ENCODE data around the gene NFATC1.

NFATC1 gene

DNA sequence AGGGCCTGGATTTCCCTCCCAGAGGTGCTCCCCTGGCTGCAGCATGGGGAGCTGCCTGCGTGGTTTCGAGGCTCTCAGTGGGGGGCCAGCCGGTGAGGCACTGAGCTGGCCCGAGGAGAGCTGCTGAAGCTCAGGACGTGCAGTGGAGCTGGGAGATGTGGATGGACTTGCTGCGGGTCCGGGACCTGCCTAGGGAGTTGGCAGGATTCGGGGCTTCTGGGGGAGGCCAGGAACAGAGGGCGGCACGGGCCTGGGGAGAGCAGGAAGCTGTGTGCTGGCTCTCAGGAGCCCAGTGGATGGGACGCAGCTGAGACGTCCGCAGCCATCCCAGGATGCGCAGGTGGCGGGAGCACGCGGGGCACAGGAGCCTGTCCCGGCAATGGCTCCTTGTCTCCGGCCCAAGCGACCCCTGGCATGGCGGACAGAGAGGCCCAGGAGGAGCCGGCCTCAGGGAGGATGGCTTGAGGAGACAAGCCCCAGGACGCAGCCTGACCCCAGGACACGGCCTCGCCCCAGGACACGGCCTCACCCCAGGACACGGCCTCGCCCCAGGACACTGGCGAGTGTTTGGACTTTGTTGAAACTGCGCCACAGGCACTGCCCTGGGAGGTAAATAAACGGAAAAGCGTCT is 116.1 kb downstream of the NFATC1 start:
- DNase-seq: peak; percentile 1

DNA sequence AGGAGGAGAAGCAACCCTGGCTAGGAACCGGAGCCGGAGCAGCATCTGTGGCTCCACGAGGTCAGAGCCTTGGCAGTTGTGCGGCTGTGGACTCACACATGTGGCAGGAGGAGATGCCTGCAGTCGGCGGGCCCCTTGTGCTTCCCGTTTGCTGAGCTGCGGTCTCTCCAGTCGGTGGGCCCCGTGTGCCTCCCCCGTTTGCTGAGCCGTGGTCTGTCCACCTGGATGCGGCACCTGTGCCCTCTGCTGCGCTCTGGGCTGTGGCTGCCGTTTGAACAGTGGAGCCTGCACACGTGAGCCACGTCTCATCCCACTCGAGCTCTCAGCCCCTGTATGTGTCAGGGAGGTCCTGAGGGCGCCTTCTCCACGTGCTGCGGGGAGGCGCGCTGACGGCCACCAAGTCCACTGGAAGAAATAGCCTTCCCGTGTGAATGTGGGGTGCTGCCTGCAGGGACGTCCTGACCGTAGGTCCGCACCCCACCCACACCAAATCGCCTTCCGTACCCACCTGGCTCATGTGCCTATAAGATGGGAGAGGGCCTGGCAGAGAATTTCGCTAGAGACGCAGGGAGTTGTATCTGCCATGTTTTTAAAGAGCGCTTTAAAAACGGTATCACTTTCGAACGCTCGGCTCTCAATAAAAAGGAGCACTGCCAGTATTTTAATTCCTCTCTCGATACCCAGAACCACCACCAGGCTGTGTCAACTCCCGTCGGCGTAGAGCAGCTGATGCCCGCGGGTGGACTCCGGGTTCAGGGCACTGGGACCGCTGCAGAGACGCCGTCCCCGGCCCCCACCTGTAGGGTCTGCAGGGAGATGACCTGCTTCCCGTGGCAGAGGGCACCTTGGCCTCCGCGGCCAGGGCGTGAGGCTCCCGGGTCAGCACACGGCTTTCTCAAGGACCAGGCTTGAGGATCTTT is 117.0 kb downstream of the NFATC1 start:
- peak; percentile 1 for DNase-seq

DNA sequence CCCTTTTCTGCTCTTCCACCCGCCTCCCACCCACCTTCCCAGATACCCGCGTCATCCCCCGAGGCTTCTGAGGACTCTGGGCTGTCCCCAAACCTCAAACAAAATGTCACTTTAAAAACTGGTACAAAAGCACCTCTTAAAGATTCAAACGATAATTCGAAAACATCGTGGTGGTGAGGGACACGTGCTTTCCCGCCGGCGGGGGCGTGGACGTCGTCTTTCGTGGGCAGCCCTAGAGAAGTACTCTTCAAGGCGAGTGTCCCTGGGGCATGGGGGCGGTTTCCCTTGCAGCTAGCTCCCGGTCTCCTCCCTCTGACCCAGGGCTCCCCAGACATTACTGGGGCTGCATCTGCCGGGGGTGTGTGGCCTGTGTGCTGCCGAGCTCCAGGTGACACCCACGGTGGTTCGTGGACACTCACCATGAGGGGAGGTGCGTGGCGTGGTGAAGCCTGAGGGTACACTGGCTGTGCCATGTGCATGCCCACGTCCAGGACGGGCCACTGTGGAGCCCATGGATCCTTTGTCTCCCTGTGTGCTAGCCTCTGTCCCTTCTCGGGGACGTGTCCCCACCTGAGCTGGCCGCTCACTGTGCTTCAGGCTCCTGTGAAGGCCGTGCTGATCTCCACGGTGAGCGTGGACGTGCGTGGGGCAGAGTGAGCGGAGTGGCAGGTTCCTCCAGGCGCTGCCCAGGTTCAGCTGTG is 117.8 kb downstream of the NFATC1 start:
- no peak for DNase-seq

DNA sequence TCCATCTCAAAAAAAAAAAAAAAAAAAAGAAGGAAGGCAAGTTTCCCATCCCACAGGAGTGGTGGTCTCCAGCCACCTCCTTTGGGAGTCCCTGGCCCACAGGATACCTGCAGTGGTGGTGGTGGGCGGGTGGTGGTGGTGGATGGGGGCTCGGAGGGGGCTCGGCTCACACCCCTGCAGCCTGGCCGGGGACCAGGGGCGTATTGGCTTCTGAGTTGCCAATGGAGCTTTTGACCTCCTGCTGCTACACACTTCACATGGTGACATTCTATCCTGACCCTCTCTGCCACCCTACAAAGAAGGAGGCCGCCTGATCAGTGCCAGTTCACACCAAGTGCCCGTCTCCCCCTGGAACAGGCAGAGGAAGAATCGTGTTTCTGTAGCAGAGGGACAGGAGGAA is 119.6 kb downstream of the NFATC1 start:
- DNase-seq: no peak

DNA sequence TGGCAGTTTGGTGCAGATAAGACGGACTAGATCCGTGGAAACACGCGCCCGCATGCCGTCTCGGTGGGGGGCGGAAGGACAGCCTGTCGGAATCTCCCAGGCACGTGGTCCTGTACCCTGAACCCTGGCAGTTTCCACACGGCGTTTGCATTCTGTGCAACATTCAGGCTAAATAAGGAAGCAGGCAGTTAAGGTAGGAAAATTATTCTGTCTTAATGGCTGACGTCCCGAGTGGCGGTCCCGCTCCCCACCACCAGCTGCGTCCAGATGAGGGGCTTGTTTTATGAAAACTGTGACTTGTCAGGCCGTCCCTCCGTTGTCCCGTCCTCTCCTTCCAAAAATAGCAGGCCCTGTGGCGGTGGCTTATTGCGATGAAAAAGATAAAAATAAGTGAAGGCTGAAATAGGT is 120.2 kb downstream of the NFATC1 start:
- no peak for DNase-seq

DNA sequence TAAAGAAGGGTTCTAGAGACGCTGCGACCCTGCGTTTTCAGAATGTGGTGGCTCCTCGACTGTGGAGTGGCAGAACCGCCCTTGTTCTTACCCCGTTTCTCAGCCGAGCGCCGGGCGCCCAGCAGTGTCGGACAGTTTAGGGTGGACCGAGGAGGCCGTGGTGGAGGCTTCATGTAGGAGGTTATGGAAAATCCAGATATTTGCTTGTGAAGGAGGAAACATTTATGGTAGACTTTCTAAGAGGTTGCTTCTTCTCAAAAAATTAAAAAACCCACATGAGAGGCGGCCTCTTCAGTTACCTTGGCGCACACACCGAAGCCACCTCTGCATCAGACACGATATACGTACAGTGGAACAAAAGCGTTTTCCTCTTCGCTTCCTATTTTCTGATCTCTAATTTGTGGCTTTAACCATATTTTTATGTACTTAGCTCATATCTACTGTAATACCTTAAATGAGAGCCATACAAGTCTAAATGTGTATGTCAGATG is 120.8 kb downstream of the NFATC1 start:
- no peak for DNase-seq

DNA sequence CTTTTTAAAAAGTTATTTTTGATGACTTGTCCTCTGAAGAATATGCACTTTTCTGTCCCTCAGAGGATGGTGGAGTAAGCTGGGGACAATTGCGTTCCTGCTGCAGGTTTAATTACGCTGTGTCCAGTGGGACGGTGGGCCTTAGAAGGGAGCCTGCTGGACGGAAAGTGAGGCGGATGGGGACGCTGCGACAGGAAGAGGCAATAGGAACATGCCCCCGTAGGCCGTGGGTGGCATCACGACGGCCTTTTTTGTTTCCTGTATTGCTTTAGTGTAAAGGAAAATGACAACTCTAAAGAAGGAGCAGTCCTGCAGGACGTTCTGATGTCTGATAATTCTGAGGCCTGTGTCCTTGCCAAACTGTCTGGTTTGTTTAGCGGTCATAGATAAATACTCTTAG is 121.6 kb downstream of the NFATC1 start:
- peak; percentile 52 for DNase-seq

DNA sequence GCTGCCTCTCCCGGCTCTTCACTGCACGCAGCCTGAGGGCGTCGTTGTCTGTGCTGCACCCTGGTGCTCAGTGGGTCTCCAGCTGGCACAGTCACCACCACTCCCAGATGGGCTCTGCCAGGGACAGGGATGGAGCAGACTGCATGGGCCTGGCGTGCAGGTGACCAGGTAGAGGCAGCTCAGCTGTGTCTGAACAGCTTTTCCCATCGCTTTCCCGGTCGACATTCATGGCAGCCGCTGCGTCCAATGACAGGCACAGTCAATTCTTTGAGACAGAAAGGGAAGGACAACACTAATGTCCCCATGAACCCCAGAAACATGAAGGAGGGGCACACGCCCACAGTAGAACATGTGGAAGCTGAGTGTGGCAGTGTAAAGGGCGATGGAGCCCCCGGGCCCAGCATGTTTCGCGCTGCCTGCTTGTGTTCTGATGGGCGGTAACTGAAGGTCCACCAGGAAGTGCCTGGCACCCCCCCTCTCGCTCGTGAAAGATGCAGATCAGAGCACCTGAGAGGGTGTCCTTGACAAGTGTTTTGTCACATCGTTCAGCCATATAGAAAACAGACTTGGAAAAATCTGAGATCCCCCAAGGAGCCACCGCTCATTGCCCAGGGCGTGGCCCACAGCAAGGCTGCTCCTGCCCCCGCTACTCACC is 122.4 kb downstream of the NFATC1 start:
- no peak for DNase-seq

DNA sequence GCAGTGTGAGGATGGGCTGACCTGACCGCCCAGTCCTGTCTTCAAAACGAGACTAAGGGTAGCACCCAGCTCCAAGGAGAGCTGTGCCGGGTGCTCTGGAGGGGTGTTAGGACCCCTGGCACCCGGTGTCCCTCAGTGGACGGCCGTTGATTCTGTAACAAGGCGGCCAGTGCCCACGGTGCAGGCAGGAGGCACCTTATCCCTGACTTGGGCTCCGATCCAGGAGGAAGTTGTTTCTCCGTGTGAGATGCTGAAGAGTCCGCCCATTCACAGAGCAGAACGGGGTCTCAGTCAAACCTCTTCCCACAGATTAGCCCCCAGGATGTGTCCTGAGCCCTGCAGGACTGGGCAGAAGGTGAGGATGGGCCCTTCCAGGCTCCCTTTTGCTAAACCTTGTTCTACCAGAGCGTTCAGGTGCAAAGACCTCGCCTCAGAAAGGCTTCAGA is 123.0 kb downstream of the NFATC1 start:
- no peak for DNase-seq

DNA sequence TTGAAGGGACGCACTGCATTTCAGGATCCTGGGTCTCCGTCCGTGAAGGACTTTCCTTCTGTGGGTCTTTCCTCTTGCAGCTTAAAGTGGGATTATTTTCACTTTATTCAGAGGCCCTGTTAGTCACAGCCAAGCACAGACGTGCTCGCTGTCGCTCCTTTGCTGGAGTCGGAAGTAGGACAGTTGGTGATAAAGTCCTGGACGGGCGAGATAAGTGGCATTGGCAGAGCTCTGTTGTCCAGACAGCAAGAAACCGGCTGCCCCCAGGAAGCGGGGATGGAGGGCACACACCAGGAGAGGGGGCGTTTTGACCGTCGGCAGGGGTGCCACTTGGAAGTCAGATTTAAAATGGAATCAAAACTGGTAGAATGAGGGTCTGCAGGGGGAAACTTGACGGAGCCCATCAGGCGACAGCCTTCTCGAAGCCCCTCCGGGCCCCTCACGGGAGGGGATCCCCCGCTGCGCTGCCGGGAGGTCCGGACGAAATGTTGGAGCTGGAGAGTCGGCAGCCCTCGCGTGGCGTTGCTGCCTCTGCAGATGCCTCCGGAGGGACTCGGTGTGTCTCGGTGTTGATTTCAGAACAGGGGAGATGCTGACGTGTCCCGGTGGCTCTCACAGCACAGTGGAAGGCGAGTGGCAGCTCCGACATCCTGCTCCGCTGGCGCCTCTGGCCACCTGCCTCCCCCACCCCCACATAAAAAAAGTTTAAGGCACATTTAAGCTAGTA is 124.2 kb downstream of the NFATC1 start:
- DNase-seq: peak; percentile 53

DNA sequence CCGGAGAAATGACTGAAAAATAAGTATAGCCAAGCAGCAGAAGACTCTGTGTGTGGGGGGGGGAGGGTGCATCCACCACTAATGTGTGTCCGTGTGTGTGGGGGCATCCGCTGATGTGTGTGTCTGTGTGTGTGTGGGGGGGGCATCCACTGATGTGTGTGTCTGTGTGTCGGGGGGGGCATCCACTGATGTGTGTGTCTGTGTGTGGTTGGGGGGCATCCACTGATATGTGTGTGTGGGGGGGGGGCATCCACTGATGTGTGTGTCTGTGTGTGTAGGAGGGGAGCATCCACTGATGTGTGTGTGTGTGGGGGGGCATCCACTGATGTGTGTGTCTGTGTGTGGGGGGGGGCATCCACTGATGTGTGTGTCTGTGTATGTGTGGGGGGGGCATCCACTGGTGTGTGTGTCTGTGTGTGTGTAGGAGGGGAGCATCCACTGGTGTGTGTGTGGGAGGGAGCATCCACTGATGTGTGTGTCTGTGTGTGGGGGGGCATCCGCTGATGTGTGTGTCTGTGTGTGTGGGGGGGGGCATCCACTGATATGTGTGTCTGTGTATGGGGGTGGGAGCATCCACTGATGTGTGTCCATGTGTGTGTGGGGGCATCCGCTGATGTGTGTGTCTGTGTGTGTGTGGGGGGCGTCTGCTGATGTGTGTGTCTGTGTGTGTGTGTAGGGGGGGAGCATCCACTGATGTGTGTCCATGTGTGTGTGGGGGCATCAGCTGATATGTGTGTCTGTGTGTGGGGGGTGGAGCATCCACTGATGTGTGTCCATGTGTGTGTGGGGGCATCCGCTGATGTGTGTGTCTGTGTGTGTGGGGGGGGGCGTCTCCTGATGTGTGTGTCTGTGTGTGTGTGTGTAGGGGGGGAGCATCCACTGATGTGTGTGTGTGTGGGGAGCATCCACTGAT is 125.0 kb downstream of the NFATC1 start:
- no peak for DNase-seq

DNA sequence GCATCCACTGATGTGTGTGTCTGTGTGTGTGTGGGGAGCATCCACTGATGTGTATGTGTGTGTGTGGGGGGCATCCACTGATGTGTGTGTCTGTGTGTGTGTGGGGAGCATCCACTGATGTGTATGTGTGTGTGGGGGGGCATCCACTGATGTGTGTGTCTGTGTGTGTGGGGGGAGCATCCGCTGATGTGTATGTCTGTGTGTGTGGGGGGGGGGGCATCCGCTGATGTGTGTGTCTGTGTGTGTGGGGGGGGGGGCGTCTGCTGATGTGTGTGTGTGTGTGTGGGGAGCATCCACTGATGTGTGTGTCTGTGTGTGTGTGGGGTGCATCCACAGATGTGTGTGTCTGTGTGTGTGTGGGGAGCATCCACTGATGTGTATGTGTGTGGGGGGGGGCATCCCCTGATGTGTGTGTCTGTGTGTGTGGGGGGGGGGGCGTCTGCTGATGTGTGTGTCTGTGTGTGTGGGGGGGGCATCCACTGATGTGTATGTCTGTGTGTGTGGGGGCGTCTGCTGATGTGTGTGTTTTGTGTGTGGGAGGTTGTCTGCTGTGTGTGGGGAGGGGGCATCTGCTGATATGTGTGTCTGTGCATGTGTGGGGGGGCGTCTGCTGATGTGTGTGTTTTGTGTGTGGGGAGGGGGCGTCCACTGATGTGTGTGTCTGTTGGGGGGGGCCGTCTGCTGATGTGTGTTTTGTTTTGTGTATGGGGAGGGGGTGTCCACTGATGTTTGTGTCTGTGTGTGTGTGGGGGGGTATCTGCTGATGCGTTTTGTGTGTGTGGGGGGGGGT is 125.9 kb downstream of the NFATC1 start:
- DNase-seq: no peak

DNA sequence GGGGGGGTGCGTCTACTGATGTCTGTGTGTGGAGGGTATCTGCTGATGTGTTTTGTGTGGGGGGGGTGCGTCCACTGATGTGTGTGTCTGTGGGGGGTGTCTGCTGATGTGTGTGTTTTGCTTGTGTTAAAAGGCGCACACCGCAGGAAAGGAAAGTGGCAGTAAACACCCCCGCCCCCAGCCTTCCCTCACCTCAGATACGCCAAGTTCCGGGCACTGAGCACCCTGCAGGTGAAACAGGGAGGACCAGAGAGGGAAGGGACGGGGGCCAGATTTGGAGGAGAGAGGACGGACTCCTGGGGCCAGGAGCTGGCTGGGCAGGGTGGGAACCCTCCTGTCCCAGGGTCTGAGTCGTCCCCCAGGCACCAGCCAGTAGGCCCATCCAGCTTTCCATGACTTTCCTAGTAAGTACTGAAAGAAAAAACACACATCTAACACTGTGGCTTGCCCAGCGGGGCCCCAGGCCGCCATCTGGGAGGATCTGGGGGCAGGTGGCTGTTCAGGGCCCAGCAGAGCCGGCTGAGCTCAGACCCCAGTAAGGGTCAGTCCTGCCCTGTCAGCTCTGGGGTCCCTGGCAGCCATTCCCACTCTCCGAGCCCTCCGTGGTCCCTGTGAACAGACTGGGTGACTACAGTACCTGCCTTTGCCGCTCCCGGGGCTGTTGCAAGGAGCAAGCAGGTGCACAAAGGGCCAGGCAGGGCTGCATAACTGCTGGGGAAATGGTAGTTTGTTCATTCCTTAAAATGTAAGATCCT is 126.9 kb downstream of the NFATC1 start:
- DNase-seq: peak; percentile 54

DNA sequence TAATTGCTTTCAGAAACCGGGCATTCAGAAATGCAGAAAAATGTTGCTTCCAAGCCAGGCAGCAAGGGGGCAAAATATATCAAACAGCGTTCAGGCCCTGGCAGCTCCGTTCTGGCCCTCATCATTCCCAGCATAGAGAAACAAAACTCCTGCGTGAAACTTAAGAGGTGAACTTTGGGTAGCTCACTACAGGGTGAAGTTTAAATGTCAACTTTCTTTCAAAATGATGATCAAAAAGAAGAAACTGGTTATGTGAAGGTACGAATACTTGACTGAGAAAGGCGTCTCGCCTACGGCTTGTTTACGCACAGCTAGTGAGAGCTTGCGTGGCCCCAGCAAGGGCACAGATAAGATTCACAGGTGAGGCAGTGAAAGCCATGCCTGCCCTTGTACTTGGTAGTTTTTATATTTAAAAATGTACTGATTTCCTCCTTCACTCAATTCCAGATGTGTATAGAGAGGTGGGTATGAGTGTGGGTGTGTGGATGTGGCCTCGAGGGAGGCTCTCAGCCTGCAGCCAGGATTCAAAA is 127.5 kb downstream of the NFATC1 start:
- DNase-seq: peak; percentile 66

DNA sequence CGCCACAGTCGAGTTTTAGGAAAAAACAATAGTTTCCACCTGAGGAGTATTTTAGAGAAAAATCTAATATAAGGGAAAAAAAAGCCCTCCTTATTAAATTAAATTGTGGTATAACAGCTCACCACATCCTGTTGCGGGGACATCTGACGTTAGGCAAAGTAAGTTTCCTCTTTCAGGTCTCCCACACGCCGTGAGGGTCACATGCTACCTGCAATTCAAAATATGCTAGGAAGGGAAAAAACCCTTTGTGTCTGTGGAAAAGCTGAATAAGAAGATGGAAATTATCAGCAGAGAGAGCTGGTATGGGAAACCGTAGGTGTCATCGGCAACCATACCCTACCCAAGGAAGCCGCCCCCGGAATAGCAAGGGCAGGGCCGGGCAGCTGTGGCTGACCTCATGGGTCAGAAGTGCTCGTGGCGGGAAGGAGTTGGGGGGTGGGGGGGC is 128.0 kb downstream of the NFATC1 start:
- peak; percentile 66 for DNase-seq

DNA sequence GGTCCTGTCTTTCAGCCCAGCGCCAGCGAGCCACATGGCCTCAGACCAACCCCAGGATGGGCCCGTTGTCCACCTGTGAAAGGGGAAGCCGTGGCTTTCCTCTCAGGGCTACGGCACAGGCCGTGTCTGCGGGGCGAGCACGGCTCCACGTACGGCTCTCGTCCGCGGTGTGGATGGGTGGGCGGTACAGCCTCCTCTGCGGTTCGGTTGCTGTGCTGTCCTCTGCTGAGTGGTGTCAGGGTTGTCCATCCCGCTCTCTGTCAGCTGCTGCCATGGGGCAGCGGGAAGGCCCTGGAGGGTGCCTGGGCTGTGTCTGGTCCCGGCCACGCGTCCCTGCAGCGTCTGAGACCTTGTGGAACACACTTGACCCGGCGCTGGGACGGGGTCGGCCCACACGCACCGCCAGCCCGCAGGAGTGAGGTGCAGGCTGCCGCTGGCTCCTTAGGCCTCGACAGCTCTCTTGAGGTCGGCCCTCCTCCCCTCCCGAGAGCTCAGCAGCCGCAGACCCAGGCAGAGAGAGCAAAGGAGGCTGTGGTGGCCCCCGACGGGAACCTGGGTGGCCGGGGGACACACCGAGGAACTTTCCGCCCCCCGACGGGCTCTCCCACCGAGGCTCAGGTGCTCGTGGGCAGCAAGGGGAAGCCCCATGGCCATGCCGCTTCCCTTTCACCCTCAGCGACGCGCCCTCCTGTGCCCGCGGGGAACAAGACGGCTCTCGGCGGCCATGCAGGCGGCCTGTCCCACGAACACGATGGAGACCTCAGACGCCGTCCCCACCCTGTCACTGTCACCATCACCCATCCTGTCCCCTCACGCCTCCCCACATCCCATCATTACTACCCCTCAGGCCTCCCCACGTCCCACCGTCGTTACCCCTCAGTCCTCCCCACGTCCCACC is 128.7 kb downstream of the NFATC1 start:
- peak; percentile 60 for DNase-seq

DNA sequence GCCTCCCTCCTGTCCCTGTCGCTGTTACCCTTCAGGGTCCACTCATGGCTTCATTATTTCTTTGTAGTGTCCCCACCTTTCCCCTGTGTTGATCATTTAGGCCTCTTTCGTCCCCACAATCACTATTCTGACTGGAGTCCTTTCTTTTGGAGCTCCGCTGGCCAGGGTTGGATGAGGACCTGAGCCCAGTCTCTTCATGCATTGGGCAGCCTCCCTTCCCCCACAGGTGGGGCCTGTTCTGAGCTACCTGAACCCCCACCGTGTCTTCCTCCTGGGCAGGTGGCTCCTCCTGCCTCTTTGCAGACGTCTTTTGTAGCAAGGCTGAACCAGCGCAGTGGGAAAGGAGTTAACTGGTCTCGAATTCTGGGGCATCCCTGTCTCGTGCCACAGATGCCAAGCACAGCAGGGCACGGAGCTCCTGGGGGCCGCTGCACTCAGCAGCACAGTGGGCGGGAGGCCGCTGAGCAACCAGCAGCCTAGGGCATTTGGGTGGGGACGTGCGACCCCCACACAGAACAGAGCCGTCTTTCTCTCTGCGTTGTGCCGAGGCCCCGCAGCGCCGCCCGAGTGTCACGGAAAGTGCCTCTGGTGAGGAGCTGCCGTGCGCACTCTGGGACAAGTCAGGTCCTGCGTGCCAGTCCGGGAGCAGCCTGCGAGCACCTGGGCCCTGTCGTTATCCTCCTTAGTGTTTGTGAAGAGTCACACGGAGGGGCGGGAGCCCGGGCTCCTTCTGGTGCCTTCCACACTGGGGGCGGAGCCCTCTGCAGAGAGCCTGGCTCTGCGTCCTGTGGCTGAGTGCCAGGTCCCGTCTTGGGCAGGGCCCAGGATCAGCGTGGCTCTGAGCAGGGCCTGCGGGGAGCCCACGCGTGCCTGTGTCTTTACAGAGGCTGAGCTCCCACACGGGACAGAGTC is 130.1 kb downstream of the NFATC1 start:
- no peak for DNase-seq

All from stimulated activated CD4-positive, alpha-beta T cell treated with anti-CD3 and anti-CD28 coated beads, Interleukin-4, amount 100 ng/mL, for 1 hour (primary cell).